GM12801 (cell line): ENCODE measurements around the gene SAFB.

Experiments used
- TF ChIP-seq, protein P1 (sequence below): IDR thresholded peaks from one replicate; pipeline ENCODE4 v1.5.1; 2011; ENCODE audit warnings: control low read depth; ENCODE audit not compliant: insufficient read length; ENCODE audit errors: extremely low read depth

Gene SAFB

DNA sequence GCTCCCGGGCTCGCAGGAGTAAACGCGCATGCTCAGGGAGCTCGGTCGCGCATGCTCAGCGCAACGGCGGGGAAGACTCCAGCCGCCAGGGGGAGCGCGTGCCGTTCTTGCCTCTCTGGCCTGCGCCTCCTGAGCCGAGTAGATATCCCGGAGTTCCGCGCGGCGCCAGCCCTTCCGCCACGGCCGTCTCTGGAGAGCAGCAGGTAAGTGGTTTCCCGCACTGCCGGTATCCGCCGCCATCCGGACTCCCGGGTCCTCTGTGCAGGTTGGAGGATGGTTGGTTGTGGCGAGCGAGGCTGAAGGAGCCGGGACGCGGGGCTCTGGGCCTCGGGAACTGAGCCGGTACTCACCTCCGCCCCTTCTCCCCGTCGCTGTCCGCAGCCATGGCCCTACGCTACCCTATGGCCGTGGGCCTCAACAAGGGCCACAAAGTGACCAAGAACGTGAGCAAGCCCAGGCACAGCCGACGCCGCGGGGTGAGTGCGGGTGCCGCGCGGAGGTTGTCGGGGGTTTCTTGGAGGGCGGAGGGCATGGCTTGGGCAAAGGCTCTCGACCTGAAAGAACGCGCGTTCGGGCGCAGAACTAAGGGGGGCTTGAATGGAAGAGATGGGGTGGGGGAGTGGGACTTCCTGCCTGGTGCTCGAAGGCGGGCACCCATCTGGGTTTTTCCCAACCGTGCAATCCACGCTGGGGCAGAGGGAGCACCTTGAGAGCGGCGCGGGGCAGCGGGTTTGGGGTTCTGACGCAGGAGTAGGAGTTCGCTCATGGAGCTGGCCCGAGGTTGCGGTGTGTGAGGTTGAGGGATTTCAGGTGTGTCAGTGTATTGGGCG, 67.5 kb downstream of the SAFB start, which contains the start of gene RPL36:
TSS of gene RPL36 (plus strand) at position 171 of the 830 bp plus-strand sequence. CDS start at position 384, 213 bp downstream.
- TF ChIP-seq, protein P1, sequence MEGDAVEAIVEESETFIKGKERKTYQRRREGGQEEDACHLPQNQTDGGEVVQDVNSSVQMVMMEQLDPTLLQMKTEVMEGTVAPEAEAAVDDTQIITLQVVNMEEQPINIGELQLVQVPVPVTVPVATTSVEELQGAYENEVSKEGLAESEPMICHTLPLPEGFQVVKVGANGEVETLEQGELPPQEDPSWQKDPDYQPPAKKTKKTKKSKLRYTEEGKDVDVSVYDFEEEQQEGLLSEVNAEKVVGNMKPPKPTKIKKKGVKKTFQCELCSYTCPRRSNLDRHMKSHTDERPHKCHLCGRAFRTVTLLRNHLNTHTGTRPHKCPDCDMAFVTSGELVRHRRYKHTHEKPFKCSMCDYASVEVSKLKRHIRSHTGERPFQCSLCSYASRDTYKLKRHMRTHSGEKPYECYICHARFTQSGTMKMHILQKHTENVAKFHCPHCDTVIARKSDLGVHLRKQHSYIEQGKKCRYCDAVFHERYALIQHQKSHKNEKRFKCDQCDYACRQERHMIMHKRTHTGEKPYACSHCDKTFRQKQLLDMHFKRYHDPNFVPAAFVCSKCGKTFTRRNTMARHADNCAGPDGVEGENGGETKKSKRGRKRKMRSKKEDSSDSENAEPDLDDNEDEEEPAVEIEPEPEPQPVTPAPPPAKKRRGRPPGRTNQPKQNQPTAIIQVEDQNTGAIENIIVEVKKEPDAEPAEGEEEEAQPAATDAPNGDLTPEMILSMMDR = peak; percentile 89

DNA sequence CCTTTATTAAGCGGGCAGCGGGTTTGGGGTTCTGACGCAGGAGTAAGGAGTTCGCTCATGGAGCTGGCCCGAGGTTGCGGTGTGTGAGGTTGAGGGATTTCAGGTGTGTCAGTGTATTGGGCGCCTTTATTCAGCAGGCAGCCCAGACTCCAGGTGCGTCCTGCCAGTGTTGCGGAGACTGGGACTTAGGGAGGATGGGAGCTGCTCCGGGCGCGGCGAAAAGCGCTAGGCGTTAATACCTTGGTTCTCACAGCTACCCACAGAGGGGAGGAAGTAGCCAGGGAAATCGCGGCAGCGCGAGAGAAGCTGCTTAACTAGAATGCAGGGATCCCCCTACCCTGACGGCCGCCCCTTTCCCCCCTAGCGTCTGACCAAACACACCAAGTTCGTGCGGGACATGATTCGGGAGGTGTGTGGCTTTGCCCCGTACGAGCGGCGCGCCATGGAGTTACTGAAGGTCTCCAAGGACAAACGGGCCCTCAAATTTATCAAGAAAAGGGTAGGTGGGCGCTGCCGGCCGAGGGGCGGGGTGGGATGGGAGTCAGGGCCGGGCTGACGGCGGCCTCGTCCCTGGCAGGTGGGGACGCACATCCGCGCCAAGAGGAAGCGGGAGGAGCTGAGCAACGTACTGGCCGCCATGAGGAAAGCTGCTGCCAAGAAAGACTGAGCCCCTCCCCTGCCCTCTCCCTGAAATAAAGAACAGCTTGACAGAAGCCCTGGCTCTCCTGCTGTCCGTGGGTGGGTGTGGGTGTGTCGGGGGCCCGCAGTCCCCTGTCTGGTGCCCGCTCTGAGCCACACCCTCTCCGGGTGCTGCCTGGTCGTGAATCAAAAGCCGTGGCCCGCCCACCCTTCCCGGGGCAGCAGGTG, 68.3 kb downstream of the SAFB start:
- TF ChIP-seq, protein P1 = no peak

DNA sequence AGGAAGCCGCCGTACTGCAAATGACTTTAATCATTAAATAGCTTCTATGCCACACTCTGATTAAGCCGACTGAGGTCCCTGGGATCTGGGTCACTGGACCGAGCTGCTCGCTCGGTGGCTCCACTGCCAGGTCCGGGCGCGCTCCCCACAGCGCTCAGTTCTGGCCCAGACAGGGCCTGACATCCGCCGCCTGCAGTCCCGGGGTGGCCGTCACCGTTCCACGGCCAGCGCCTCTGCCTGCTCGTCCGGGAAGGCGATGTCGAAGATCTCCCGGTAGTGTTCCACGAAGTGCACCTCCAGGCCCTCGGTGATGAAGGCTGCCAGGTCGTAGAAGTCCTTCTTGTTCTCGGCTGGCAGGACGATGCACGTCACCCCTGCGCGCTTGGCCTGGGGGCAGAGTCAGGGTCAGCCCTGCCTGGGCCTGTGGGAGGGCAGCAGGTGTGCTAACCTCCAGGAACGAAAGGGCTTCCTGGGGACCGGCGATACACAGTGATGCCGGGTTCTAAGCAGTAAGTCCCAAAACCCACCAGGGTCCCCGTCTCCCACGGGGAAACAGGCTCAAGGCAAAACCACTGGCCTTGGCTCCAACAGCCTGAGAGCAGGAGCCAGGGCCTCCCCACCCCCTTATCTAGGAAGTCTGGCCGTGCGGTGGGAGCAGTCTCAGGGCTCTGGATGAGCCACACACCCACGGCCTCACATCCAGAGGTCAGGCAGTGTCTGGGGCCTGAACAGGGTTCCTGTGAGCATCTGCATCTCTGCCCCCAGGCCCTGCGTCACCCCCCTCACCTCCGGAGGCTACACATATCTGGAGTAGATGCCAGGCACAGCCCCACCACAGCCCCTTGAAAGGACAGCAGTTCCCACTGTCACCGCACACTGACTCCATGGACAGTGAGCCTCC, 69.2 kb downstream of the SAFB start:
- TF ChIP-seq, protein P1 = no peak

DNA sequence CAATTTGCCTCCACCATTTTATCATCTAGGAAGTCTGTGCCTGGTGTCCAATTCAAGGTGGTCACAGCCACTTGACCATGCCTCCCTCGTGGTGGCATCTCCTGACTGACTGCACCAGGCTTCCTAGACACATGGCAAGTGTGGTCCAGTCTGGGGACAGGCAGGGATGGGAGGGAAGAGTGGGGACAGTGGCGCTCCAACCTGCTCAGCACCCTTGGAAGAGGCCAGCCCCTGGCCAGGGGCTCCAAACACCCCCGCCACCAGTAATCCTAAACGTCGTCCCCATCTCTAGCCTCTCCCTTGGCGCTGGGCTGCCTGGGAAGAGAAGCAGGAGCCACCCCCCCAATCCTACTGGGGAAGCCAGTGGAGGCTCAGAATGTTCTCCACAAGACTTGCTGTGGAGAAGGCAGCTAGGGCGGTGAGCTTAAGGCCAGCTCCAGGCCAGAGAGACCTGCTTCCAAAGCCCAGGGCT, 69.9 kb downstream of the SAFB start:
- TF ChIP-seq, protein P1 = no peak

DNA sequence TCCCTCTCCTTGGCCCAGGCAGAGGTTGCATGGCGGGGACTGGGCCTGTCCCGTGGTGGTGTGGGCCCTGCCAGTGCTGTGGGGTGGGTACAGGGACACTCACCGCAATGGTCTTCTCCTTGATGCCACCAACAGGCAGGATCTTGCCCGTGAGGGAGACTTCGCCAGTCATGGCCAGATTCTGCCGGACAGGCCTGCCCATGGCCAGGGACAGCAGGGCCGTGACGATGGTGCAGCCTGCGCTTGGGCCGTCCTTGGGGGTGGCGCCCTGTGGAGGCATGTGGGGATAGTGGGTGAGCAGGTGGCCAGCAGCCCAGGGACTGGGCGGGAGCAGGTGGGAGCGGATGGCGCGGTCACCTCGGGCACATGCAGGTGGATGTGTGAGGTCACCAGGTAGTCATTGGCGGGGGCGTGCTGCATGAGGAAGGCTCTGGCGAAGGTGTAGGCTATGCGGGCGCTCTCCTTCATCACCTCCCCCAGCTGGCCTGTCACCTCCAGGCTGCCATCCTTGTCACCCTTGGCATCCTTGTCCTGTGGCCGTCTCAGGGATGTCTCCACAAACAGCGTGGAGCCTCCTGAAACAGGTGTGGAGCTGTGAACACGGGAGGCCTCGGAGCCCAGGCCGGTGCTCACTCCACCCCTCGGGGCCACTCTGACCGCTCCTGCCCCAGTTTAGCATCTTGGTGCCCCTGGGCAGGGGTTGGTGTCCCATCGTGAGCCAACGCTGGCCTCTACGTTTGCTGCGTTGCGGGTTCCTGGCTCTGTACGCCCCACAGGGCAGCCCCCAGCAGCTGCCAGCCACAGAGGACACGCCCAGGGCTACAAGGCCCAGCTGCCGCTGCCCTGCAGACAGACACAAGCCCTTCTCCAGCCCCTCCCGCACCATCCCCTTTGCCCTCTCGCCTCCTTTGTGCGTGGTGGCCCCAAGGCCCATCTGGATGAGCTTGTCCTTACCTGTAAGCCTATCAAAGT, 70.6 kb downstream of the SAFB start:
- TF ChIP-seq, protein P1 = no peak

DNA sequence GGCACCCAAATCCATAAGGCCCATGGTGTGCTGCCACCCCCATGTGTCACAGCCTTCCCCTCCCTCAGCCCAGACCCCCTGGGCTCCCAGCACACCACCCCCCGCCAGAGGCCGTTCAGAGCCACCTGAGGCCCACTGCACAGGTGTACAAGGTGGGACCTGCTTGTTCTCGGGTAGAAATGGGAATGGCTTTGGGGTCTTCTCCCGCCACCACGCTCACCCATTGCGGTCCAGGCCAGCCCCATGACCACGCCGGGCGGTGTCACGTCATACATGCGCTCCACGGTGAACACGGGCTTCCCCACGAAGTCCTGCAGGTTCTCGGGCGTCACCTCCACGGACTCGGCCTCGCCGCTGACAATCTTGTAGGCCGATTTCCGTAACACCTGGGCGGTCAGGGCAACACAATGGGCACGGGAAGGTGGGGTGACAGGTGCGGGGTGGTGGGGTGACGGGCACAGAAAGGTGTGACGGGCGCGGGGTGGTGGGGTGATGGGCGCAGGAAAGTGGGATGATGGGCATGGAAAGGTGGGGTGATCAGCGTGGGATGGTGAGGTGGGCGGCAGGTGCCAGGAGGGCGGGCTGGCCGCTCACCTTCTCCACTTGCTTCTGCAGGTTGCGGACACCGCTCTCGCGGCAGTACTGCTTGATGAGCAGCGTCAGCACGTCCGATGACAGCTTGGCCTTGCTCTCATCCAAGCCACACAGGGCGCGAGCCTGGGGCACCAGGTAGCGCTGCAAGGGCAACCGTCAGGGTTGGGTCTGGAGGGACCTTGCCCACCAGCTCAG, 71.5 kb downstream of the SAFB start:
- TF ChIP-seq, protein P1 = no peak
